Erythroblast (primary cell): ENCODE measurements around the gene RBM38.

Source experiments
- GATA1 ChIP-seq: IDR thresholded peaks from 2 replicates; pipeline ENCODE4 v1.6.1; 2011; ENCODE audit warnings: low read depth, mild to moderate bottlenecking, control low read depth, low read length, moderate library complexity
- POLR2A ChIP-seq: IDR thresholded peaks from 2 replicates; pipeline ENCODE4 v1.6.1; 2011; ENCODE audit warnings: mild to moderate bottlenecking, low read length

DNA sequence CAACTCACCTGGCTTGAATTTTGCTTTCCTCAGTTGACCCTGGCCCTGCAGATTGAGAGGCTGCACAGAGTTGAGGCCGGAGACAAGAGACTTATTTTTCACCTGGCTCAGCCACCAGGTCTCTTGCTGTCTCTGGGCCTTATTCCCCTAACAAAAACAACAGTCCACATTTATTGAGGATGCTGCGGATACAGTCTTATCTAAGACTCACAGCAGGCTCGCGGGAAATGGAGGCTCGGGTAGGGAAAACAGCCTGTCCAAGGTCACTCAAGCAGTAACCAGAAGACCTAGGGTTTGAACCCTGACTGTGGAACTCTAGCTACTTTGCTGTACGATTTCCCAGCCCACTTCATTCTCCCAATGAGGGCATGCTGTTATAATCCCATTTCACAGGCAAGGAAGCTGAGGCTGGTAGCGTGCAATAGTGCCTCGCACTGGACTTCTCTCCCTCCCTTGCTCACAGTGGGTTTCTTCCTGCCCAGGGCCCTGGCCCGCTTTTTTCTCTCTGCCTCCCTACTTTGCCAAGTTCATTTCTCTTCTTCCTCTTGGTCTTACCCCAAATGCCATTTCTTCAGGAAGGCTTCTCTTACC lies 57.7 kb downstream of the RBM38 start:
- no peak for TF ChIP-seq POLR2A
- TF ChIP-seq GATA1, result no peak
